Stimulated activated CD4-positive, alpha-beta T cell treated with anti-CD3 and anti-CD28 coated beads, Interleukin-1b, Interleukin-23, amount 100 ng/mL, for 48 hours (primary cell): Measurements from ENCODE around the gene TAF5L.

ENCODE experiments used
- DNase-seq: peaks from one replicate; pipeline ENCODE4 v3.0.0-alpha.2; 2020

TAF5L gene

DNA sequence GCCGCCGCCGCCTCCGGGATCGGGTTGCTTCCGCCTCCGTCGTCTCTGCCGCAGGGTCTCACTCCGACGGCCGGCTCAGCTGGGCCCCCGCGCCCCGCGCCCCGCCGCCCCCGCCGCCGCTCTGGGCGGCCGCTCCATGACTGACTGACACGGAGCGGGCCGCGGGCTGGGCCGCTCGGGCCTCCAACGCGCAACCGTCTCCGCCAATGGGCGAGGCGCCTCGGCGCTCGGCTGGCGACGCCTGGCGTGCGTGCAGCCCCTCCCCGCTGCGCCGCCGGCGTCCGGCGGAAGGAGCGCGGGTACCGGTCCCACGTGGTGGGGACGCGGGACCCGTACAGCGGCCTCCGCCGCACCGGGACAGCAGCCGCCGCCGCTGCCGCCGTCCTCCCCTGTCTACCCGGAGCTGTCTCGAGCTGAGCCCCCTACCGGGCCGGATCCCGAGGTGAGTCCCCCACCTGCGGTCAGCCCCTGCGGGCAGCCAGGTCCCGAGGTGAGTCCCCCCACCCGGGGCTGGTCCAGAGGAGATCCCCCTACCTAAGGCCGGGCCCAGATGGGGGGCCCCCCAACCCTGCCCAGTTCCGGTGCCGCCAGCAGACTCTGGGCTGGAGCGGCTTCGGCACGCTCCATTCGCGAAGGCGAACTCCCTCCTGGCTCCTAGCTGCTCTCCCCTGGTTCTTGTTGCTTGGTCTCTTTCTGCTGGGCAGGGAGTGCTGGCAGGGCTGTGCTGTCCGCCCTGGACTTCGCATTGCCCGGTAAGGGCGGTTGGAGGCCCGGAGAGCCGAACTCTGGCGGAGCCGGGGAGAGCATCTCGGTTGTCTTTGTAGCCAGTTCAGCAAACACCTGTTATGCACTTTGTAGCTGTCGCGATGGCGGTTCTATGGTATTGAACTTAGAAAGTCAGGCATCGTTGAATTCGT lies at the start of gene TAF5L, which contains the start of gene URB2:
Gene TAF5L, minus strand, starts transcription at position 208 of the 917 bp plus-strand sequence. CDS start 11,640 bp downstream, outside the sequence.
Gene URB2, plus strand, starts transcription at position 333 of the 917 bp plus-strand sequence. CDS start 1,387 bp downstream, outside the sequence.
- peak; percentile 88 for DNase-seq

DNA sequence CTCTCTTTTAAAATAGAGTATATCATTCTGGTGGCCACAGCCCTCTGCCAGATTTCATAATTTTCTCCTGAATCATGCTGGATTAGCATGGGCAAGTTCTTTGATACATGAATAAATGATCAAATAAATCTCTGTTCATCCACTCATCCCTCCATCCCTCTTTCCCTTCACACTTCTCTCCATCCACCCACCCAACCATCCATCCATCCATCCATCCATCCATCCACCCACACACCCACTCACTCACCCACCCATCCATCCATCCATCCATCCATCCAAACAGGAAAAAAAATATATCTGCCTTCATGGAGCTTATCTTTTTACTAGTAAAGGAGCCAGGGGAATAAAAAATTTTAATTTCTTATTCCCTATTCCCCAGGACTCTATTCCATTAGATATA lies 49.5 kb upstream of the TAF5L start:
- no peak for DNase-seq

DNA sequence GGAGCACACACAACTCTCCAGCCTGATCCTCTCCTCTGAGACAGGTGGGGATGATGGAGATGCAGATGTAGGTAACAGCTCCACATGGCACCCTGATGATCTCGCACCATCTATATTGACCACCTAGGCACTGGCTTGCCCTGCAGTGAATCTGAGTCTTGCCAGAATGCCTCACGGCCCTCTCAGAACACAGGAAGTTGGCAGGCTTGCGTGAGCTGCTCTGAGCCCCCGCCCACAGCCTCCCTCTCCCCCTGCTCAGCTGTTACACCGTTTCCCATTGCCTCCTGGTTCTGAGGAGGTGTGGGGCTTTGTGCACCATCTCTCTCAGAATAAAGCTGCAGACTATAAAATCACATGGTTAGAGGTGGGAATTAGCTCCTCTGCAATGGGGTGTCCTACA lies 48.1 kb upstream of the TAF5L start:
- DNase-seq, result no peak

GRCh38 chr1:229672246-229672645 lies 46.3 kb upstream of the TAF5L start:
- no peak for DNase-seq

GRCh38 chr1:229671310-229671709 lies 45.4 kb upstream of the TAF5L start:
- no peak for DNase-seq

- DNase-seq, result no peak
Measured at GRCh38 chr1:229669333-229669732, 43.4 kb upstream of the TAF5L start.

DNA sequence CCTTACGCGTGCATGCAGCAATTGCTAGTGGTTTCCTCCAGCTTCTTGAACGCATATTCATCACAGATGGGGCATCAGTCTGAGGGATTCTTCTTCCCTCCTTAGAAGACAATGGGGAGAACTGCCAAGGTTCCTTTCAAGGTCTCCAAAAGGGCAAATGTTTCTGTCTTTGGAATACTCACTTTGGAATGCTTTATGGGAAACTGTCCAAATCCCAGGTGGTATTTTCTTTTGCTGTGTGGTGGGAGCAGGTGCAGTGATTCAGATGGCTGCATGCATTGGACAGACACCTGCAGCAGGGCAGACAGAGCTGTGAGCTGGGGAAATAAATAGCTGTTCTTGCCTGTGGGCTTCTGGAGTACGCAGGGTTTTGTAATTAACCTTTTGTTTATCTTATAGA lies 40.7 kb upstream of the TAF5L start:
- DNase-seq, result no peak

DNA sequence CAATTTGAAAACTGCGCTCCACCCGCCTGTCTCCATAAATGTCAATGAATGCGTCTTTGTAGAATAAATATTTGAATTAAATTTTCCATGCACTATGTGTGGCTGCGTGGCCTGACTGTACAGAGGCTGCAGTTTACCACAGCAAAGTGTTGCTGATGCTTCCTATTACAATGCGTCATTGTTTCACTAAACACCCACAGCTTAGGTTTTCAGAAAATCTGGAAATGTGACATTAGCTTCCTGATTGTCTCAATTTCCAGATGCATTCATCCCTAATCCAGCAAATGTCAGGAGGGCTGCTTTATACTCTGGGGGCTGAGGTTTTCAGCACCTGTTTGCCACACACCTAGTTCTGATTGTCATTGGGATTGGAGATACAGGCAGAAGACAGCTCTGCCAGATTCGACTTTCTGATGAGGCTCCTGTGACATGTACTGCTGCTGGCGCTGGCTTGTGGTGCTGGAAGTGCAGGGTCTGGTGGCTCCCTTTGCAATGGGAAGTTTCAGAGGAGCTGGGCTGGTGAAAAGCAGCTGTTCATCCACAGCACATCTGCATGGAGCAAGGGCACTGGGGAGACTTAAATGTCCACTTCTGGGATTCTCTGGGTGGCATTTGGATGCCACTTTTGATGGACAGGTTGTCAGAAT lies 40.1 kb upstream of the TAF5L start:
- DNase-seq, result no peak

- peak; percentile 91 for DNase-seq
Measured at GRCh38 chr1:229664133-229664689, 38.3 kb upstream of the TAF5L start.

DNA sequence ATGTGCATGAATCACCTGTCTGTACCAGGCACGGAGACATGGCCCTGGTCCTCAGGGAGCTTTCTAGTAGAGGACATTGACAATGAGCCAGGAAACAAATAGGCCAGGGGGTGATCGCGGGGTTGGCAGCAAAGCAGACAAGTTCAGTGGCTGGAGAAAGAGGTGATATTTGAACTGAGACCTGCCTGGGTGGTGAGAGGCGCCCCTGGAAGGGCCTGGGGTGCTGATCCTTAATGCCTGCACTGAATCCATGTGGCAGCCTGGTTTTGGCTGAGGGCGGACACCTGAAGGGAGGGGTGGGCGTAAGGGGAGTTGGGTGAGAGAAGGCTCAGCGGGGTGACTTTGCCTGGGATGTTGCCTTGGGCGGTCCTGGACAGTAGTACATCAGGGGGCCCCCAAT lies 36.0 kb upstream of the TAF5L start:
- DNase-seq, result no peak

DNA sequence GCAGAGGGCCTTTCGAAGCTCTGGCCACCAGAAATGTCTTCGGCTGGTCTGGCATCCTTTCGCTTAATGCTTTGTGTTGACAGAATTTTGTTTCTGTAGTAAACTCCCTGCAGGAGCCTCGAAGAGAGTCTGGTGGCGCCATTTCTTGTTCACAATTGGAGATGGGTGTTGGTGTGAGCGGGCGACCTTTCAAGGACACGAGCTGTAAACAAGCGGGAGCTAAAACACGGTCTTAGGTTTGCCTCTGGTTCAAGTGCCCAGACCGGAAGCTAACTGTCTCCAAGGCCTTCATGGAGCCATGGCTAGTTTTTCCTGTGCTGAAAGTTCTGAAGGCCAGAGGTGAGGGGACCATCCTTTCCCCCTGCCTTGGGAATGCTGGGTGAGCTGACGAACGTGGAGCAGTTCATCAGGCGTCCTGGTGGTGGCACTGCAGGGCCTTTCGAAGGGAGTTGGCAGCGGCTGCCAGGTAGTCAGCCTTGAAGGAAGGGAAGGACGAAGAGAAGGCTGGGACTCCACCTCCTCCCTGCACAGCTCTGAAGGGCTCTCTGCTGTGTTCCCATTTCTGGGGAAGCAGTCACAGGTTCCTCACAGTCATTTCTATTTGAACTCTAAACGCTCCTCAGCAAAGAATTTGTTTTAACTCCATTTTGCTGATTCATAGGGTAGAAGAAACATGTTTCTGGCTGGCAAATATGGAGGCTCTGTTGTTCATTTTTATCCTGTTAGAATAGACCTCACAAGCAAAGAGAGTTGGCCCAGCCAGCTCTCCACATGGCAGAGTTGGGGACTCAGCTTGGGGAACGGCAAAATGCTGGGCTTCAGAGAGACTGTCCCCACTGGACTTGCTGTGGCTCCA lies 35.3 kb upstream of the TAF5L start:
- DNase-seq, result peak; percentile 67

GRCh38 chr1:229657993-229658755 lies 32.3 kb upstream of the TAF5L start:
- no peak for DNase-seq

- DNase-seq, result no peak
Measured at GRCh38 chr1:229655781-229656180, 29.9 kb upstream of the TAF5L start.

- DNase-seq, result no peak
Measured at GRCh38 chr1:229653420-229653819, 27.5 kb upstream of the TAF5L start.

- DNase-seq, result no peak
Measured at GRCh38 chr1:229651546-229651945, 25.6 kb upstream of the TAF5L start.

GRCh38 chr1:229650045-229650444 lies 24.1 kb upstream of the TAF5L start:
- no peak for DNase-seq

DNA sequence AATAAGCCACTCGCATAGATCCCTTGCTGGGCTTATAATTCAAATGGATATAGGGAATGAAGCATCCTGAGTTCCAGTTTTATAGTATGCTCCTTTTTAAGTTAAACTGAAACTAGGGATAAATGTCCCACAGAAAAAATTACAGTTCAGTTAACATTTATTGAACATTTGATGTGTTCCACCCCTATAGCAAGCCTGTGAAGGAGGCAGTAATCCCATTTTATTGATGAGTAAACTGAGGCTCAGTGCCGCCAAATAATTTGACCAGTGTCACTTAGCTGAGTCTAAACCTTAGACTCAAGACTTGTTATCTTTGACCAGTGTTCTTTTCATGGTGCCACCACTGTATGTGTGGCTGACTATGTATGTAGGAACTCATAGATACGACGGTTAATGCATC lies 22.5 kb upstream of the TAF5L start:
- no peak for DNase-seq

GRCh38 chr1:229645324-229645993 lies 19.5 kb upstream of the TAF5L start:
- DNase-seq, result no peak

DNA sequence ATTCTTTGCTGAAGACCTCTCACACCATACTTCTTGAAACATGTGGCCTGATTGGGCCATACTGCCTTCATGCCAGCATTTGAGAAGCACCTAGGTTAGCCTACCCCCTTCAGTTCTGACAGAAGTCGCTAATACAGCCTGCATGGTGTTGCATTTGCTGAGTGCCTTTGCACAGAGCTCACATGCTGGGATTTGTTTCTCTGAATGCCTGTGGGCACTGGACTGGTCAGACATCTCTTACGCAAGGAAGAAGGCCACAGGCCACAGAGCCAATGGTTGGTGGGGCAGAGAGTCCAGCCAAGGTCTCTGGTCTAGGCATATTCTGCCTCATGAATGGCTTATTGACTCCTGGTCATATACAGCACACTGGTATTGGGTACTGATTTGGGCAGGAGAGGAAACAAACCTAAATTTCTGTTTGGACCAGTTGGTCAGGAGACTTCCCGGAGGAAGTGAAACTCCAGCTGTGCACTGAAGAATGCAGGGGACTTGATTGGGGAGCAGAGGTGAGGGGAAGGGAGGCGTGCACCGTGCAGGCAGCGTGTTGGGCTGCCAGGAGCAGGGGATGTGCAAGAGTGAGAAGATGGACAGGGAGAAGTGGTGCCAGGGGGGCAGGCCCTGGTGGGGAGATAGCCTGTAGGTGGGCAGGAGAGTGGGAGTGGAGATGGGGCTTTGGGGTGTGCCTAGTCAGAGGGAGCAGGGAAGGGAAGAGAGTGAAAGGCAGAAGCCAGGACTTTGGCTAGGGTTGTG lies 18.2 kb upstream of the TAF5L start:
- DNase-seq, result no peak

- no peak for DNase-seq
Measured at GRCh38 chr1:229642970-229643369, 17.0 kb upstream of the TAF5L start.

DNA sequence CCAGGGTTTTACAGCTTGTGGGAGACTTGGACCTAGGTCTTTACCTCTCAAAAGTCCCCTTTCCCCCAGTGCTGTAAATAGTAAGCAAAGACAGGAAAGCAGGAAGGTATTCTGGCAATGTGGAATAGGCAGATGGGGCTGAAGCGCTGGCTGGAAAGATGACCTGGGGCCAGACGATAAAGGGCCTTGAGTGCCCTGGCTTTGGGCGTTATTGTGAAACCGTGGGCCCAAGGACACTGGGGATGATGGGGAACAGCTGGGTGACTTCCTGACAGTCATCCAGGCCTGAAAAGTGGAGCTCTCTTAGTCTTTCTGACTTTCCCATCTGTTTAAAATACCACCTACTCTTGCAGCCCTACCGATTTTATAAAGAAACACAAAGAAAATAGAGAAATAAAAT lies 16.5 kb upstream of the TAF5L start:
- DNase-seq, result no peak
